VCaP (cell line): ENCODE data around the gene CPT2.

Experiments
- H3K27ac ChIP-seq: fragments of 450-650 bp; 2 replicates; pipeline ENCODE4 v1.5.1; 2017
- CTCF ChIP-seq: fragments of 450-650 bp; conservative IDR thresholded peaks from 2 replicates; pipeline ENCODE4 v1.5.1; 2017; ENCODE audit warnings: mild to moderate bottlenecking, moderate library complexity

CPT2 gene

GRCh38 chr1:53220171-53220961 is 23.7 kb downstream of the CPT2 start, which contains the start of gene CZIB:
Gene CZIB, minus strand, starts transcription at chr1:53220634. Its CDS starts 59 bp downstream, at chr1:53220575.
- peak within 1 kb of the TSS; percentile 95 for H3K27ac ChIP-seq
- TF ChIP-seq CTCF: no peak

GRCh38 chr1:53220962-53221286 is 24.3 kb downstream of the CPT2 start:
- peak overlapping the region; percentile 95 for H3K27ac ChIP-seq
- no peak for TF ChIP-seq CTCF

- TF ChIP-seq CTCF: no peak
- H3K27ac ChIP-seq: peak overlapping the region; percentile 74; the same call in 1 of the 2 replicates
Measured at GRCh38 chr1:53237638-53238037, 41.0 kb downstream of the CPT2 start.

- H3K27ac ChIP-seq: peak within 1 kb of the TSS; percentile 74
Measured at GRCh38 chr1:53238197-53239155, 41.9 kb downstream of the CPT2 start, which contains the start of gene MAGOH. Gene MAGOH, minus strand, starts transcription at chr1:53238518. Its CDS starts 70 bp downstream, at chr1:53238448.

GRCh38 chr1:53241828-53242227 is 45.2 kb downstream of the CPT2 start:
- TF ChIP-seq CTCF: no peak
- H3K27ac ChIP-seq: no peak overlapping the region

More at GRCh38 chr1:53238197-53239155, 41.9 kb downstream of the CPT2 start, which contains the start of gene MAGOH:
- TF ChIP-seq CTCF: no peak

GRCh38 chr1:53242381-53242780 is 45.8 kb downstream of the CPT2 start:
- no peak for TF ChIP-seq CTCF
- no peak overlapping the region for H3K27ac ChIP-seq

- H3K27ac ChIP-seq: no peak overlapping the region
- no peak for TF ChIP-seq CTCF
Measured at GRCh38 chr1:53244141-53244540, 47.5 kb downstream of the CPT2 start.
